DMS 273 (cell line): ENCODE data around the gene ZC3H11A.
"Not testable (repeated sequence)": the region's sequence is repeated elsewhere in the genome, so short reads cannot be mapped to it uniquely, and the experiment has no call there.

Experiments
- DNase-seq: peaks from one replicate; lab custom pipeline; 2025; ENCODE audit not compliant: unreplicated experiment; lab: John Stamatoyannopoulos, UW

The ZC3H11A gene

GRCh38 chr1:203778789-203779188 is 16.6 kb upstream of the ZC3H11A start:
- DNase-seq: no peak

DNA sequence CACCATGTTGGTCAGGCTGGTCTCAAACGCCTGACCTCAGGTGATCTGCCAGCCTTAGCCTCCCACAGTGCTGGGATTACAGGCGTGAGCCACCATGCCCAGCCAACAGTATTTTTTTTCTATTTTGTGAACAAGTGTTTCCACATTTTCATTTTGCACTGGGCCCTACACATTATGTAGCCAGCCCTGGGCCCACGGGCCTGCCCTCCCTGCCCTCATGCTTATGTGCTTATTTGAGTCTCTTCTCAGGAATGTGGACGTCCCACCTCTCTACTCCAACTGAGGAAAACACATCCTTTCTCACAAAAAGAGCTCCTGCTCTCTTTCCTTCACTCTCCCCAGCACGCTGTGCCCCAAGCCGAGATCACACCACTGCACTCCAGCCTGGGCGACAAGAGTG is 13.5 kb upstream of the ZC3H11A start:
- DNase-seq: no peak

DNA sequence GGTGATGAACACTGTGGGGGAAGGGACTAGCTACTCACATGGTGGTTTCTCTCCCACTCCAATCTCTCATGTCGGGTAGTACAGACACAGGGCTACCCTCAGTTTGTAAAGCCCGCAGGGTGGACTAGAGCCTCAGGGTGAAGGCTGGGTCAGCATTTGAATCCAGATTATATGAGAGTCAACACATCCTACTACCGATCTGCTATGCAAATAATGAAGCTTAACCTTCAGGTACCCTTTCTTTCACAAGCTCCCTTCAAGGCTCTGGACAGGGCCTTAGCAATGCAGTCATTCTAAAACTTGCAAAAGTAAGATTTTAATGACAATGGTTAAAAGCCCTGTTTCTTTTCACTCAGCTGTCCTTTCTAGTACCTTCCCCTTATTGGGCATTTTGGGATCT is 5.5 kb upstream of the ZC3H11A start:
- DNase-seq: no peak

- no peak for DNase-seq
Measured at GRCh38 chr1:203791498-203791897, 3.9 kb upstream of the ZC3H11A start.

- DNase-seq: no peak
Measured at GRCh38 chr1:203792486-203792885, 2.9 kb upstream of the ZC3H11A start.

DNA sequence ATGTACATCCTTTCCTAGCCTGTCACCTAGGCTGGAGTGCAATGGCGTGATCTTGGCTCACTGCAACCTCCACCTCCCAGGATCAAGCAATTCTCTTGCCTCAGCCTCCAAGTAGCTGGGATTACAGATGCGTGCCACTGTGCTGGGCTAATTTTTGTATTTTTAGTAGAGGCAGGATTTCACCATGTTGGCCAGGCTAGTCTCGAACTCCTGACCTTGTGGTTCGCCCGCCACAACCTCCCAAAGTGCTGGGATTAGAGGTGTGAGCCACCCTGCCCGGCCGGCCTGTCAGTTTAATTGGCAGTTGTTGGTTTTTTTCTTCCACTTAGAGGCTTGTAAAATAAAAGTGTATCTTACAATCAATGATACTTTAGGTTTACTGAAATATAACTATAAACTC is 1.9 kb upstream of the ZC3H11A start:
- DNase-seq: not testable (repeated sequence)

DNA sequence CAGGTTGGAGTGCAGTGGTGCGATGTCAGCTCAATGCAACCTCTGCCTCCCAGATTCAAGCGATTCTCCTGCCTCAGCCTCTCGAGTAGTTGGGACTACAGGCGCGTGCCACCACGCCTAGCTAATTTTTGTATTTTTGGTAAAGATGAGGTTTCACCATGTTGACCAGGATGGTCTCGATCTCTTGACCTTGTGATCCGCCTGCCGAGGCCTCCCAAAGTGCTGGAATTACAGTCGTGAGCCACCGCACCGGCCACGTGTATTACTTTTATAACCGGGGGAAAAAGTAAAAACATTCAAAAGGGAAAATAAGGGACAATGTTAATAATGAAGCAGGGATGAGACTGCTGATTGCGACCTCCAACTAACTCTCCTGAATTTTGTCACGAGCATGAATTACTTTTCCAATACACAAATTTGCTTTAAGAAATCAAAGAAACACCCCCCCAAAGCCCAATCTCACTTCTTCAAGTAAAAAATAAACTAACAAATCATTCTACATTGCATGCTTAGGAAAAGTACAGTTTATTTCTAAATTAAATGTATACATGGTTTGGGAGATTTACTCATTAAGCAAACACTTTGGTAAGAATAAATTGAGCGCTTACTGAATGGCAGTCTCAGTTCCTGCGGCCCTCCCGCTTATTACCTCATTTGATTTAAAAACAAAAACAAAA is 521 bp upstream of the ZC3H11A start:
- no peak for DNase-seq

- DNase-seq: peak; percentile 67
Measured at GRCh38 chr1:203796236-203796605, 798 bp downstream of the ZC3H11A start.

DNA sequence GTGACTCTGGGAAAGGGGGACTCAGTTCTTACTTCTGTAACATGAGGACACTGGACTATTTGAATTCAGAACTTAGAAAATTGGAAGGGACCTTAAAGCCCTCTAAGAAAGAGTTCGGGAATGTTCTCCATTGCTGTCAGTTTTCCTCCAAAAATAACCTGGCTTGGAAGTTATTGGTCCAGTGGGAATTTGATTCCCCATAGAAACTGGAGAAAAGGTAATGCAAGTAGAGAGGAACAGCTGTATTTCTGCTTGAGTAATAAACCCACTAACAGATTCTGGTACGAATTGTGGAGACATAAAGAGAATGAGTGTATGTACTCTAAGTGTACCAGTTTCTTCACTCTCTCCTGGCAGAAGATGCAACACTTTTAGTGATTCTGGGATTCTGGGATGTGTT is 1.8 kb downstream of the ZC3H11A start:
- no peak for DNase-seq

GRCh38 chr1:203797948-203798655 is 2.7 kb downstream of the ZC3H11A start:
- DNase-seq: peak; percentile 67

GRCh38 chr1:203799157-203799556 is 3.7 kb downstream of the ZC3H11A start:
- DNase-seq: no peak

DNA sequence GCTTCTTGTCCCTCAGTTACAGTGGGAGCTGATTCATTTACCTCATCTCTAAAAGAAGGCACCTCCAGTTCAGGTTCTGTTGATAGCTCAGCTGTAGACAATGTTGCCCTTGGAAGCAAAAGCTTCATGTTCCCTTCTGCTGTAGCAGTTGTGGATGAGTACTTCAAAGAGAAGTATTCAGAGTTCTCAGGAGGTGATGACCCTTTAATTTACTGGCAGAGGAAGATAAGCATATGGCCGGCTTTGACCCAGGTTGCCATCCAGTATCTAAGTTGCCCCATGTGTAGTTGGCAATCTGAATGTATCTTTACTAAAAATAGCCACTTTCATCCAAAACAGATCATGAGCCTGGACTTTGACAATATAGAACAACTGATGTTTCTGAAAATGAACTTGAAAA is 4.5 kb downstream of the ZC3H11A start:
- peak; percentile 65 for DNase-seq

DNA sequence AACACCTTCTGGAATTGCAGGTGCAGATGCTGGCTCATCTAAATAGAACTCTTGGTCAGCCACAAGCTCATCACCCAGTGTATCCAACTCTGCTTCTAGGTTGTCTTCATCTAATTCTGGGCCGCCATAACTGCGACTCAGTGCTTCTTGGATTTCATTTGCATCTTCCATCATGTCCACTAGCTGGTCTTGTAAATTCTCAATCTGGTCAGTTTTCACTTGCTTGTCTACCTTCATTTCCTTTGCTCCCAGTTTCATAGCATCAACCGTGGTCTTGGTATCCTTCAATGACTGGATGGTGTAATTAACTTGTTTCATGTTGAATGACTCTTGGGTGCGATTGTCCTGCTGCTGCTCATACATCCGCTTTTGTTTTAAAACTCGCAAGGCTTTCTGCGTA is 10.3 kb downstream of the ZC3H11A start:
- DNase-seq: no peak

- no peak for DNase-seq
Measured at GRCh38 chr1:203807196-203807595, 11.8 kb downstream of the ZC3H11A start.

DNA sequence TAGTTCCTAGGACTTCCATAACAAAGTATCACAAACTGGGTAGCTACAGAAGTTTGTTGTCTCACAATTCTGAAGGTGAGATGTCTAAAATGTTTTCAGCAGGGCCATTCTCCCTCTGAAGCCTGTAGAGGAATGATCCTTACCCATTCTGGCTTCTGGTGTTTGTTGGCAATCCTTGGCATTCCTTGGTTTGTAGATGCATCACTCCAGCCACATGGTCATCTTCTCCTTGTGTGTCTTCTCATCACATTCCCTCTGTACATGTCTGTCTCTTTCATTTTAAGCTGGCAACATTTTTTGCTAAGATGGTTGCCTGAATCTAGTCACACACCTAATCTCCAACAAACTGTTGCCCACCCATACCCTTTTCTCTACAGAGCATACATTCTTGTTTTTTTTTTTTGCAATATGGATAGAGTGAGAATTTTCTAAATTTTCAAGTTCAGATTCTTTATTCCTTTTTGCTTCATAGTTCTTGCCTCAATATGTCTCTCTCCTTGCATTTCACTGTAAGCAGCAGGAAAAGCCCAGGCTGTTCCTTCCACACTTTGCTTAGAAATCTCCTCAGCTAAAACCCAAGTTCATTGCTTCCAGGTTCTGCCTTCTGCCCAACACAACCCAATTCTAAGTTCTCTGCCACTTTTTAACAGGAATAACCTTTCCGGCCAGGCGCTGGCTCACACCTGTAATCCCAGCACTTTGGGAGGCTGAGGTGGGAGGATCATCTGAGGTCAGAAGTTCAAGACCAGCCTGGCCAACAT is 18.3 kb downstream of the ZC3H11A start:
- DNase-seq: no peak

- DNase-seq: no peak
Measured at GRCh38 chr1:203818399-203818798, 23.0 kb downstream of the ZC3H11A start.

- peak; percentile 60 for DNase-seq
Measured at GRCh38 chr1:203823306-203823705, 27.9 kb downstream of the ZC3H11A start.

GRCh38 chr1:203826175-203826574 is 30.8 kb downstream of the ZC3H11A start:
- no peak for DNase-seq

DNA sequence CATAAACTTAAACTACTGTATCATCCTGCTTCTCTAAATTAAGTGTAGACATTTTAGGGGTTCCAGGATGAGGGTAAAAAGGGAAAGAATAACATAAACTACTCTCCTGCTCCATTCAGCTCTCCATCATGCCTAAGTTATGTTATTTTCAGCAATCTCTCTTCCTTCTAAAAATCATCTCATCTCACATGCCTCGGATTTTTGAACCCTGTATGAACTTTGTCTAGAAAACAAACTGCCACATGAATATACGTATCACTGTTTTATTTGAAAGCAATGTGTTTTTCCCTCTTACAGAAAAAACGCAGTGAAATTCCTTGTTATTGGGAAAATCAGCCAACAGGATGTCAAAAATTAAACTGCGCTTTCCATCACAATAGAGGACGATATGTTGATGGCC is 32.6 kb downstream of the ZC3H11A start:
- no peak for DNase-seq

DNA sequence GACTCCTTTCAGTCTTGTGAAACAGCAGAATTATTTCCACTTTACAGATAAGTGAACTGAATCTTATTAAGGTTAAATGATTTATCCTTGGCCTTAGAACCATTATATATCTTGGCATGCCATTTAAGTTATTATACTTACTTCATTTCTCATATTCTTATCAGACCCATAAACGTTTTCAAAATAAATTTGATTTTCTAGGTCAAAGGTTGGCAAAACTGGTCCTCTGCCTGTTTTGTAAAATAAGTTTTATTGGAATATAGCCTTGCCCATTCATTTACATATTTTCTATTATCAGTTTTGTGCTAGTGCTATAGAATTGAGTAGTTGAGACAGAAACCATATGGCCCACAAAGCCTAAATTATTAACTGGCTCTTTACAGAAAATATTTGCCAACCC is 33.1 kb downstream of the ZC3H11A start:
- DNase-seq: no peak

DNA sequence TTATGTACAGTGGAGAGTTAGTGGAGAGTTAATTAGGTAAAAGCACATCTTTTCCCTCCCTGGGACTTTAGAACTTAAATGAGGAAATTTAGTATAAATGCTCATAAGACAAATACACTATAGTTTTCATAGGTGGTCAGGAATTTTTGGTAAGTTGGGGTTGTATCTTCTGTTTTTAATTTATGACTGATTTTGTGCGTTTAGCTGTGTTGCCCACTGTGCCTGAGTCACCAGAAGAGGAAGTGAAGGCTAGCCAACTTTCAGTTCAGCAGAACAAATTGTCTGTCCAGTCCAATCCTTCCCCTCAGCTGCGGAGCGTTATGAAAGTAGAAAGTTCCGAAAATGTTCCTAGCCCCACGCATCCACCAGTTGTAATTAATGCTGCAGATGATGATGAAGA is 33.8 kb downstream of the ZC3H11A start:
- DNase-seq: not testable (repeated sequence)

GRCh38 chr1:203835476-203835875 is 40.1 kb downstream of the ZC3H11A start:
- no peak for DNase-seq
